IPS-NIHi11 (cell line): ENCODE measurements around the gene TMEM238L.

Source experiments
- DNase-seq: peaks from one replicate; pipeline ENCODE4 v3.0.0; 2012; ENCODE audit warnings: mixed read lengths, low spot score

The TMEM238L gene

GRCh38 chr17:10804546-10804945 lies 647 bp upstream of the TMEM238L start:
- no peak for DNase-seq

DNA sequence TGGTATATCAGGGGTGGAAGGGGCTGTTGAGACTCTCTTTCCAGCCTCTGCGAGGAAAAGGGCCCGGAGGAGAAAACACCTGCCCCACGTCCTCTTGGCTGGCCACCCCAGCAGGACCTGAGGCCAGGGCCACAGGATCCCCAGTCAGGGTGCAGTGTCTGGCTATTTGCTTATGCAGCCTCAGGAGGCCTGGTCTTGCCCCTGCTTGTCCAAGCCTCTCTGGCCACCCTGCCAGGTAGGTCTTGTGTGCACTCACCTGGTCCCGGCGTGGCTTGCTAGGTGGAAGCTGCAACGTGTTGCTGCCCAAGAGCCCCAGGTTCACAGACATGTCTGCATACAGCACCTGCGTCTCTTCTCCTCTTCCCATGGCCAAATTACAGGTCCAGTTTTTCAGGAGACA lies 549 bp downstream of the TMEM238L start:
- DNase-seq: no peak

GRCh38 chr17:10802496-10803284 lies 1.2 kb downstream of the TMEM238L start:
- no peak for DNase-seq

DNA sequence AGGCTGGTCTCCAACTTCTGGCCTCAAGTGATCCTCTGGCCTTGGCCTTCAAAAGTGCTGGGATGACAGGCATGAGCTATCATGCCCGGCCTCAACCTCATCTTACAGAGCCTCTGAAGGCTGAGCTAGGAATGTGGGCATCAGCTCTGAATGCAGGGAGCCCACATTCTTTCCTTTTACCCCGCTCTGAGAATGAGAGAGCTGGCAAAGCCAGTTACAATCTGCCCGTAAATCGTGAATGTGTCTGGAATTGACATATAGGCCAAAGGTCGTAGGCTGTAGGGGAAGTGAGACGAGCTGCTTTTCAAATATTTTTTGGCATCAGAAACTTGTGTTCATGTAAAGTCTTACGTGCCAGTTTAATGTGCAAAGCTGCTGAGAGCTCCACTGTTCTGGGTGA lies 4.5 kb downstream of the TMEM238L start:
- DNase-seq: no peak

DNA sequence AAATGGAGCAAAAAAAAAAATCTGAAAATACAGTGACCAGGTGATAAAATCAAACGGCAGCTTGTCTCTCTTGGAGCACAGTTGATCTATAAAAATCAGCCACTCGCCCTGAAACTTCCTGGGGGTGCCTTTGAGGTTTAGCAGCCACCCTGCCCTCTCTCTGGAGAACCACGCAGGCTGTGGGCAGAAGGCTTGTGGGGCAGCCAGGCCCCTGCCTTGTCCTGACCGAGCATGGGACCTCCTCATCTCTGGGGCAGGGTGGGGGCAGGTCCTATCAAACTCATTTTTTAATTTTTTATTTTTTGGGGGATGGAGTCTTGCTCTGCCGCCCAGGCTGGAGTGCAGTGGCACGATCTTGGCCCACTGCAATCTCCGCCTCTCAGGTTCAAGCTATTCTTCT lies 5.0 kb downstream of the TMEM238L start:
- no peak for DNase-seq

DNA sequence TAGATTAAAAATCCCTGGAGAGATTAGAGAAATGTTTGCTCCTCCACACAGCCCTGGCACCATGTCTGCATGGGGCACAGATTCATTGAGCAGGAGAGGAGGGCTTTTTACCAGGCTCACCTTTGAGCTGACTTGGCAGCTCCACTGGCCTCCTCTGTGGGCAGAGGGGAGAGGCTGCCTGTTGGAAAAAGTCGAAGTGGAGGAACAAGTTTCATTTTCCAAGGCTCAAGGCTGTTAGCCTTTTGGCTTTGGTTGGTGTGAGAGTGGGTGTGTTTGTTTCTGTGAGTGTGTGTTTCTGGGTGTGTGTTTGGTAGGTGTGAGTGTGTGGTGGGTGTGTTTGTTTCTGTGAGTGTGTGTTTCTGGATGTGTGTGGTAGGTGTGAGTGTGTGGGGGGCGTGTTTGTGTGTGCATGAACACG lies 5.6 kb downstream of the TMEM238L start:
- no peak for DNase-seq

DNA sequence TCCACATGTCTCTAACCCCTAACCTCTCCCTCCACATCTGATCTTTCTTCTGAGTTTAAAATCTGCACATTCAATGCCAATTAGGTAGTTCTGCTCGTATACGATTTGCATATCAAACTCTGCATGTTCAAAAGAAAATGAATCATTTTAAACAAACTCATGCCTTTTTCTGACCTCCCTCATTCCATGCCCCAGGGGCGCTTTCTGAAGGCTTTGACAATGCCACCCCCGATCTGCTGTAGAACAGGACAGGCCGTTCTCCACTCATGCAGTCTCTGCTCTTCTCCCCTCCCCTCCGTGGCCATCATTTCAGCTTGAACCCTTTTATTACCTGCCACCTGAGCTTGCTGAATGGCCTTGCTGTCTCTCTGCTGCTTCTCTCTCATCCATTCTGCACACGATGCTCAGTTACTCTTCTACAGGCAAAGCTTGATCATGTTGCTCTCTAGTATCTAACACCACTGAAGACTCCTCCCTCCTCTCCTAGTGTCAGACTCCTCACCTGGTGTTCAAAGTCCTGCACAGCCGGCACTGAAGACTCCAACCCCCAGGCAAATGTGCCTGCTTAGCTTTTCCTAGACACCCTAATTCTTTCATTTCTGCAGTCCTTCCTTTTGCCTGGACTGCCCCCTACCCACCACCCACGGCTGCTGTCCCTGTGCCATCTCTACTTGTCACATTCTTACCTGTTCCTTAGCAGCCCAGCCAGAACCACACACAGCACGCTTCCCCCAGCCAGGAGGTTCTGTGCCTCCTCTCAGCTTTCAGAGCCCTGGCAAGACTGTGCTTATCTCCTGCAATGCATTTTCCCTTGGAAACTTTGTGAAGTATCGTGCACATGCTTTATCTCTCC lies 6.2 kb downstream of the TMEM238L start:
- no peak for DNase-seq

GRCh38 chr17:10793816-10794215 lies 10.1 kb downstream of the TMEM238L start:
- no peak for DNase-seq

GRCh38 chr17:10793256-10793655 lies 10.6 kb downstream of the TMEM238L start:
- DNase-seq: no peak

GRCh38 chr17:10792151-10792550 lies 11.7 kb downstream of the TMEM238L start:
- no peak for DNase-seq

- no peak for DNase-seq
Measured at GRCh38 chr17:10790491-10791401, 13.2 kb downstream of the TMEM238L start.

DNA sequence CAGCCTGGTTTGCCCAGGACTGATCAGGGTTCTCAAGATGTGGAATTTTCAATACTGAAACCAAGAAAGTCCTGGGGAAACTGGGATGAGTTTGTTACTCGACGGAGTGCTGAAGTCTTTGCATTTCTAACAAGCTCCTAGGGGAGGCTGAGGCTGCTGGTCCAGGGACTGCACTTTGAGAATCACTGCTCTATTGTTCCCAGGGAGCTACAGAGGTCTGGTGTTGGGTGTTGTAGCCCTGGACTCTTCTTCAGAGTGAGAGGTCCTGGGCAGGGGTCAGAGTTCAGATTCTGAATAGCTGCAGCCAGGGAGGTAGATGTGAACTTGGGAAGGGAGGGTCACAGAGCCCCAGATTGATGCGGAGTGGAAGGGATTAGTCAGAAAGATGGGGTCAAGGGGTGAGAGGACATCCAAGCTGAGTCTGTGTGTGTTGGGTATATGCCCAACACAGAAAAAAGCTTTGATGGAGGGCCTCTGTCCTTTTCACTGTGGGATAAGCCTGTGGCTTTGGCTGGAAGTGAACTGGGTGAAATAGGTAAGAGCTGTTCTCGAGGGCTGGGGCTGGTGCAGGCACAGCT lies 14.1 kb downstream of the TMEM238L start:
- DNase-seq: no peak

GRCh38 chr17:10787306-10788045 lies 16.4 kb downstream of the TMEM238L start:
- no peak for DNase-seq

GRCh38 chr17:10785295-10785694 lies 18.6 kb downstream of the TMEM238L start:
- no peak for DNase-seq

DNA sequence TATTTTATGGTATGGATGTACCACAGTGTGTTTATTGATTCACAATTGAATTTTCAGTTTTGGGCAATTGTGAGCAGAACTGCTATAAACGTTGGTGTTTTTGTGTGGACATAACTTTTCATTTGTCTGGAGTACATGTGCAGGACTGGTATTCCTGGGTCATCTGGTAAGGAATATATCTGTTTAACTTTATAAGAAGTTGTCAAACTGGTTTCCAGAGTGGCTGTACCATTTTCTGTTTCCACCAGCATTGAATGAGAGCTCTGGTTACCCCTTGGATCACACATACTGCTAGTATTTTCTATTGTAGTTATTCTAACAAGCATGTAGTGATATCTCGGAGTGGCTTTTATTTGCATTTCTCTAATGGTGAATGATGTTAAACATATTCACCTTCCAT lies 24.3 kb downstream of the TMEM238L start:
- DNase-seq: no peak

GRCh38 chr17:10777890-10778289 lies 26.0 kb downstream of the TMEM238L start:
- DNase-seq: no peak

DNA sequence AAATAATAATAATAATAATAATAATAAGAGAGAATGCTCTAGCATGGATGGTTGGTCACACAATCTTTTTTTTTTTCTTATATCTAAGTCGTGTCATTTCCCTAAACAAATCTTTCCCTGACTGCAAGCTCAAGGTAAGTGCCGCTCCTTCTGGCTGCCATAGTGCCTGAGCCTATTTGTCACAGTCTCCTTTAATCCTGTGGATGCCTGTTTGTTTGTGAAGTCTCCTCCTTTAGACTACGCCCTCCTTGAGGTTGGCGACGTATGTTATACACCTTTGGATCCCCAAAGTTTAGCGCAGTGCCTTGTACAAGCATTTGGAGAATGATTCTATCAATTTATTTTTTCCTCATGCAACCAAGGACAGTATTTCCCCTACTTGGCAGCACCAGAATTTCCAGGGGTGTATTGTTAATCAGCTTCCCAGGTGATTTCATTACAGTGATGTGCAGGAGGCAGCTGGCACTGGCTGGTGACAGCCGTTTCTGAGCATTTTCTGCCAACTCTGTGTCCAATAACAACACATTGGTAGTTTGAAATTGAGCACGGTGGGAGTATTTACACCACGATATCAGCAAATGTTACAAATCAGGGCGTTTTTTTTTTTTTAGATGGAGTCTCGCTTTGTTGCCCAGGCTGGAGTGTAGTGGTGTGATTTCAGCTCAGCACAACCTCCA lies 26.6 kb downstream of the TMEM238L start:
- DNase-seq: no peak

GRCh38 chr17:10776381-10776780 lies 27.5 kb downstream of the TMEM238L start:
- DNase-seq: no peak

- no peak for DNase-seq
Measured at GRCh38 chr17:10775740-10776356, 28.1 kb downstream of the TMEM238L start.

DNA sequence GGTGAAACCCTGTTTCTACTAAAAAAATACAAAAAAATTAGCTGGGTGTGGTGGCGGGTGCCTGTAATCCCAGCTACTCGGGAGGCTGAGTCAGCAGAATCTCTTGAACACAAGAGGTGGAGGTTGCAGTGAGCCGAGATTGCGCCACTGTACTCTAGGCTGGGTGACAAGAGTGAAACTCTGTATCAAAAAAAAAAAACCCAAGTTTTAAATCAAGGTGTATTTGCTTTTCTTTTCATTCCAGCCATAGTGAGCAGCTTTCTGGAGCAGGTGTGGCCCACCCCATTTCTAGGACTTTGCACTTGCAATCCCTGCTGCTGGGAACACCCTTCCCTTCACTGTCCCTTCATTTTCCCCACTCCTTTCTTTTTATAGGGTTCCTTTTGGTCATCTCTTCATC lies 28.8 kb downstream of the TMEM238L start:
- DNase-seq: no peak
